Measurements from ENCODE around the gene ADGRA1.
"Not testable (repeated sequence)": the region's sequence is repeated elsewhere in the genome, so short reads cannot be mapped to it uniquely, and the experiment has no call there.

The ADGRA1 gene

GRCh38 chr10:133174689-133175263, 87.1 kb downstream of the ADGRA1 start:
- Histone ChIP-seq H3K4me1 (ENCODE audit: insufficient read depth, poor library complexity, severe bottlenecking) (no peaks in the 10 kb centered on the region), H3K27ac (ENCODE audit: poor library complexity, severe bottlenecking) (no peak overlapping the region), H3K9me3 (ENCODE audit: severe bottlenecking) (no peaks in the 10 kb centered on the region), H3K36me3 (ENCODE audit: low read depth) (no peaks in the 10 kb centered on the region), H3K27me3 (ENCODE audit: insufficient read depth, poor library complexity, severe bottlenecking) (no peaks in the 10 kb centered on the region), H3K4me3 (ENCODE audit: severe bottlenecking) (no peak overlapping the region)
- TF ChIP-seq CTCF (IDR thresholded peaks at IDR 0.05; ENCODE audit: poor library complexity, severe bottlenecking), result no peak
- no peak for ATAC-seq (ENCODE audit: low read depth)
- no peak for DNase-seq (ENCODE audit: low spot score)

DNA sequence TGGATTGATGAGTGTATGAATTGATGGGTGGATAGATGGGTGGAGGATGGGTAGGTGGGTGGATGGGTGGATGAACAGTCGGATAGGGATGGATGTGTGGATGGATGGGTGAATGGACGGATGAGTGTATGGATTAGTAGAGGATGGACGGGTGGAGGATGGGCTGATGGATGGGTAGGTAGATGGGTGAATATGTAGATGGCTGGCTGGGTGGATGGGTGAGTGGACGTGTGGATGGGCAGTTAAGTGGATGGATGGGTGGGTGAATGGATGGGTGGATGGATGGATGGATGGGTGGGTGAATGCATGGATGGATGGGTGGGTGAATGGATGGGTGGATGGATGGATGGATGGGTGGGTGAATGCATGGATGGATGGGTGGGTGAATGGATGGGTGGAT, 87.9 kb downstream of the ADGRA1 start:
- H3K4me1 ChIP-seq (ENCODE audit: insufficient read depth, poor library complexity, severe bottlenecking); H3K27me3 ChIP-seq (ENCODE audit: insufficient read depth, poor library complexity, severe bottlenecking); ATAC-seq (ENCODE audit: low read depth); DNase-seq (ENCODE audit: low spot score); H3K27ac ChIP-seq (ENCODE audit: poor library complexity, severe bottlenecking); H3K4me3 ChIP-seq (ENCODE audit: severe bottlenecking); H3K36me3 ChIP-seq (ENCODE audit: low read depth); H3K9me3 ChIP-seq (ENCODE audit: severe bottlenecking): not testable (repeated sequence)

DNA sequence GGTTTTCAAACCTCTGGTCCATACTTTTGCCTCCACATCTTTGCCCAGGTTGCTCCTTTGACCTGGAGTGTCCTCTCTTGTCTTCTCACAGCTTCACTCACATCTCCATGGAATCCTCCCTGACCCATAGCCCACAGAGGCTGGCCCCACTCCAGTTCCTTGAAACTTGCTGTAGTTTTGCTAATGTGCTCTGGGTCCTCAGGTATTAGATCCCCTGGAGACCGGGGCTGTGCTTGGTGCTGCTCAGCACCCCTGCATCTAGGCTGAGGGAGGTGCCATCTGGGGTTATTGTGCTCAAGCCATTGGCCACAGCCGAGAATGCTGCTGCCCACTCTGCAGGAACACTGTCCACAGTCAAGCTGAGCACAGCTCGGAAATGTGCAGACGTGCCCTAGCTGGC, 88.8 kb downstream of the ADGRA1 start:
- Histone ChIP-seq H3K9me3 (ENCODE audit: severe bottlenecking) (no peaks in the 10 kb centered on the region), H3K36me3 (ENCODE audit: low read depth) (no peaks in the 10 kb centered on the region), H3K27me3 (ENCODE audit: insufficient read depth, poor library complexity, severe bottlenecking) (no peaks in the 10 kb centered on the region), H3K27ac (ENCODE audit: poor library complexity, severe bottlenecking) (no peak overlapping the region), H3K4me3 (ENCODE audit: severe bottlenecking) (no peak overlapping the region), H3K4me1 (ENCODE audit: insufficient read depth, poor library complexity, severe bottlenecking) (no peaks in the 10 kb centered on the region)
- no peak for ATAC-seq (ENCODE audit: low read depth)
- DNase-seq (ENCODE audit: low spot score), result no peak
- TF ChIP-seq CTCF (IDR thresholded peaks at IDR 0.05; ENCODE audit: poor library complexity, severe bottlenecking), result no peak

DNA sequence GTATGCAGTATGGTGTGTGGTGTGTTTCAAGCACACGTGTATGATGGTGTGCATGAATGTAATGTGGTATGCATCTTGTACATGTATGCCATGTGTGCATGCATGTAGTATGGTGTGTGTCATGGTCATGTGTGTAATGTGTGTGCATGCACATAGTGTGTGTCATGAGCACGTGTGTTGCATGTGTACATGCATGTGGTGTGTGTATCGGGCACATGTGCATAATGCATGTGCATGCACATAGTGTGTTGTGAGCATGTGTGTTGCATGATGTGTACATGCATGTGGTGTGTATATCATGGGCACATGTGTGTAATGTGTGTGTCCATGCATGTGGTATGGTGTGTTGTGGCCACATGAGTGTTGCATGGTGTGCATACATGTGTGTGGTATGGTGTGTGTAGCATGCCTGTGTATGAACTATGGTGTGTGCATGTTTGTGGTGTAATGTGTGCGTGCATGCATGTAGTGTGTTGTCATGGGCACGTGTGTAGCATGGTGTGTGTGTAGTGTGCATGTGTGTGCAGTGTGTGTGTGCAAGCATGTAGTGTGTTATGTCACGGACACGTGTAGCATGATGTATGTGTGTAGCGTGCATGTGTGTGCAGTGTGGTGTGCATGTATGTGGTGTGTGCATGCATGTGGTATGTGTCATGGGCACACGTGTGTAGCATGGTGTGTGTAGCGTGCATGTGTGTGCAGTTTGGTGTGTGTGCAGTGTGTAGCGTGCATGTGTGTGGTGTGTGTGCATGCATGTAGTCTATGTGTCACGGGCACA, 89.8 kb downstream of the ADGRA1 start:
- Histone ChIP-seq H3K36me3 (ENCODE audit: low read depth) (no peaks in the 10 kb centered on the region), H3K27me3 (ENCODE audit: insufficient read depth, poor library complexity, severe bottlenecking) (no peaks in the 10 kb centered on the region), H3K4me3 (ENCODE audit: severe bottlenecking) (no peak overlapping the region), H3K9me3 (ENCODE audit: severe bottlenecking) (no peaks in the 10 kb centered on the region), H3K4me1 (ENCODE audit: insufficient read depth, poor library complexity, severe bottlenecking) (no peaks in the 10 kb centered on the region), H3K27ac (ENCODE audit: poor library complexity, severe bottlenecking) (no peak overlapping the region)
- no peak for TF ChIP-seq CTCF (IDR thresholded peaks at IDR 0.05; ENCODE audit: poor library complexity, severe bottlenecking)
- no peak for DNase-seq (ENCODE audit: low spot score)
- ATAC-seq (ENCODE audit: low read depth), result no peak

GRCh38 chr10:133178357-133179127, 90.8 kb downstream of the ADGRA1 start:
- DNase-seq (ENCODE audit: low spot score) (no peak), ATAC-seq (ENCODE audit: low read depth) (no peak)
- Histone ChIP-seq H3K9me3 (ENCODE audit: severe bottlenecking) (no peaks in the 10 kb centered on the region), H3K4me1 (ENCODE audit: insufficient read depth, poor library complexity, severe bottlenecking) (no peaks in the 10 kb centered on the region), H3K27me3 (ENCODE audit: insufficient read depth, poor library complexity, severe bottlenecking) (no peaks in the 10 kb centered on the region), H3K4me3 (ENCODE audit: severe bottlenecking) (no peak overlapping the region), H3K27ac (ENCODE audit: poor library complexity, severe bottlenecking) (no peak overlapping the region), H3K36me3 (ENCODE audit: low read depth) (no peaks in the 10 kb centered on the region)
- no peak for TF ChIP-seq CTCF (IDR thresholded peaks at IDR 0.05; ENCODE audit: poor library complexity, severe bottlenecking)
